ENCODE results near the gene KIF1B.
"Not testable (repeated sequence)": the region's sequence is repeated elsewhere in the genome, so short reads cannot be mapped to it uniquely, and the experiment has no call there.

Gene KIF1B

GRCh38 chr1:10338047-10338446, 127.7 kb downstream of the KIF1B start:
- DNase-seq (ENCODE audit: low read depth in 2 of 2) = peak in 1 of 2 donors; percentile 7

- DNase-seq (ENCODE audit: low read depth in 2 of 2) = no peak
Observed at GRCh38 chr1:10338611-10339010, 128.2 kb downstream of the KIF1B start.

DNA sequence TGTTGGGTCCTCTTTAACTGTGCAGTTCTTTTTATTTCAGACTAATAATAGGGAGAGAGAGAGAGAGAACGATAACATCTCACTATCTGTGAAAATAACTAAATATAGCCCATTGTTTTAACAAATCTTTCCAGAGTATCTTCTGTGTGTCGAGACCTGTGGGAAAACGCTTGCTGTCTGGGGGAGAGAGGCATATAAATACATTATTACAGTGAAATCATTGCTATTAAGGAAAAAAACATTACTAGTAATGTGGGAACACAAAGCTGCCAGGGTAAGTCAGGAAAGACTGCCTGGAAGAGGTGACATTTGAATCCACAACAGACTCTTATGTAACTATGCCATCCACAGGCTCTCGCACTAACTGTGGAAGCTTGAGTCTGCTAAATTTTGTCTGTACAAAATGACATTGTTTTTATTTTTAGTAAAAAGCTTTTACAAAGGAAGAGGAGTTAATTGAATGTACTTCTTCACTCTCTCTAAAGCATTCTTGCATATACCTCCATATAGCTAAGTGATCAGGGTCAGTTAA, 128.7 kb downstream of the KIF1B start:
- DNase-seq (ENCODE audit: low read depth in 2 of 2) = no peak

DNA sequence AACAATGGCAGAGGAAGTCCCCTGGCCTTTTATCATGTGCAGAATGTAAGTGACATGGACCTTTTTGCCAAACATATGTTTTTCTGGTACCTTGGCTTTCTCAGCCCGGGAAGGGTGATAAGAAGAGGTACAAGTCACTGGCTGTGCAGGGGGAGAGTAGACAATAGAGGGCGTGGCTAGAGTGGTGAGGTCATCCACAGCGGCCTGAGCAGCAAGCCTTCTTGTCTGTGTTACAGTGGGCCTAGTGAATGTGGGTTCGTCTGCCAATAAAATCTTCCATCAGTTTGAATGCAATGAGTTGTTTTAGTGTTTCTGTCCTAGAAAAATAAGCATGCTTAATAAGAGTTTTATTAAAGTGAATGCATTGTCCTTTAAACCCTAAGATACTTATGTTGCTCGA, 129.4 kb downstream of the KIF1B start:
- no peak for DNase-seq (ENCODE audit: low read depth in 2 of 2)

DNA sequence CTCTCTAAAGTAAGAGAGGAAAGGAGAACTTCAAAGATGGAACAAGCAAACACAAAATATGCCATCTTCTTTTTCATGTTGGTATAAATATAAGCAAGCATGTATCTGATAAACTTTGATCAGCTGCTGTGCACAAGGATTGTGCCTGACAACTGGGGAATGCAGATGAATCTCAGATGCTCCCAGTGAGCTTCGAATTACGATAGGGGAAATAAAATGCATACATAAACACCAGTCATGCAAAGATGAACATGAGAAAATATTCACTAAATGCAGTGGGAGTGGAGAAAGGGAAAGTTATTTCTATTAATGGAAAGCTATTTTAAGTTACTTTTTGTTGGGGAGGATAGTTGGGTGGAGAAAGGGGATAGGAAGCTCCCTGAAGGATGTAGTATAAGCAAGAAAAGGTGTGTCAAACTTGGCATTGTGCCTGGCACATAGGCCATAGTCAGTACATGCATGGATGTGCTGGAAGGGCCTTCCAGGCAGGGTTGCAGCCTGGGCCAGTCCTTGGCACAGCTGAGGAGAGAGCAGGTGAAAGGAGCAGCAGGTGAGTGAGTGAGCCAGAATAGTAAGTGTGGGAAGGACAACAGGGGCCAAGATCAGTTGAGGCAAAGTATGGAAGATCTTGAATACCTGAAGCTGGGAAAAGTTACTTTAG, 130.7 kb downstream of the KIF1B start:
- DNase-seq (ENCODE audit: low read depth in 2 of 2) = no peak

DNA sequence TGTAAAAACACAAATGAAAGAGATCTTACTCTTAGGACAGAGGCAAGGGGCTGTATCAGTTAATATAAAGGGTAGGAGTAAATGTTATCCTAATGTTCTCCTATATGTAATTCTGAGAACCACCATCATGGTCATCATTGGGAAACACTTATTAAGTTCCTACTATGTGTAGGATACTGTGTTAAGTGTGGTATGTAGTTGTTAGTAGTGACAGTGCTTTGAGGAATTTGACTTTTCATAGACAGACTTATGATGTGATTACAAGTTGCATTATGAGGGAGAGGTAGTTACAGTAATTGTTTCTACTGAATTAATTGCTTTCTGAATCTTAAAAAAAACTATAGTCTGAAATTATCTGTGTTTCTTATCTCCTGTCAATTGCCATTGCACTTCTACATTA, 136.7 kb downstream of the KIF1B start:
- no peak for DNase-seq (ENCODE audit: low read depth in 2 of 2)

- DNase-seq (ENCODE audit: low read depth in 2 of 2) = no peak
Observed at GRCh38 chr1:10353282-10353681, 142.9 kb downstream of the KIF1B start.

DNA sequence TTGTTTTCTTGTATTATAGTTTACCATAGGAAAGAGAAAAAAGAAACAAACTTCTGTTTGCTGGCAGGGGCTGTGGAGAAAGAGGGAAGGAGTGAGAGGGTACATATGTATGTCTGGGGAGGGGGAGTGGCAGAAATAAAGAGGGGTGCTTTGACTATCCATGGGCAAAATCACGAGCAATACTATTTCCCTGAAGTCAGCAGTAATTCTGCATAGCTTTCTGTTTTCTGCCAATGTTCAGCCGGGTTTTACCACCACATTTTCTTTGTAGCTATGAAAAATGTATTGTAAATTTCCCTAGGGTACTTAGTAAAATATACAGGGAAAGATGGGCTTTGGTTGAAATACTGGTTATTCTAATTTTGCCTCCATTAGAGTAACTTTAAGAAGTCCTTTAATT, 143.3 kb downstream of the KIF1B start:
- DNase-seq (ENCODE audit: low read depth in 2 of 2) = no peak

- no peak for DNase-seq (ENCODE audit: low read depth in 2 of 2)
Observed at GRCh38 chr1:10360045-10360444, 149.7 kb downstream of the KIF1B start.

GRCh38 chr1:10361515-10361914, 151.1 kb downstream of the KIF1B start:
- DNase-seq (ENCODE audit: low read depth in 2 of 2) = no peak

DNA sequence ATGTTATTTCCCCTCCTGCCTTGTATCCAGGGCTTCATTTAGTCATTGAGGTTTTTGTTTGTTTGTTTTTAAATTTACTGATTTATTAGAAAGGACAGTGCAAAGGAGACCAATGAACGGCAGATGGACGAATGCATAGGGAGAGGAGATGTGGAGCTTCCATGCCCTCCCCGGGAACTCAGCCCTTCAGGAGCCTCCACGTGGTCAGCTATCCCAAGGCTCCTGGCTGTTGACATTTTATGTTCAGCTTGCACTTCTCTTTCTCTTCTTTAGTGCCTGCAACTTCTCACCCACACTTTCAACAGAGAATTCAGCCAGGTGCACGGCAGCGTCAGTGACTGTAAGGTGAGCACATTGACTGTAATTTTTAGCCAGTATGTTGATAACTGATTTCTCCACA, 157.8 kb downstream of the KIF1B start:
- DNase-seq (ENCODE audit: low read depth in 2 of 2) = no peak

- no peak for DNase-seq (ENCODE audit: low read depth in 2 of 2)
Observed at GRCh38 chr1:10374442-10374860, 164.1 kb downstream of the KIF1B start.

DNA sequence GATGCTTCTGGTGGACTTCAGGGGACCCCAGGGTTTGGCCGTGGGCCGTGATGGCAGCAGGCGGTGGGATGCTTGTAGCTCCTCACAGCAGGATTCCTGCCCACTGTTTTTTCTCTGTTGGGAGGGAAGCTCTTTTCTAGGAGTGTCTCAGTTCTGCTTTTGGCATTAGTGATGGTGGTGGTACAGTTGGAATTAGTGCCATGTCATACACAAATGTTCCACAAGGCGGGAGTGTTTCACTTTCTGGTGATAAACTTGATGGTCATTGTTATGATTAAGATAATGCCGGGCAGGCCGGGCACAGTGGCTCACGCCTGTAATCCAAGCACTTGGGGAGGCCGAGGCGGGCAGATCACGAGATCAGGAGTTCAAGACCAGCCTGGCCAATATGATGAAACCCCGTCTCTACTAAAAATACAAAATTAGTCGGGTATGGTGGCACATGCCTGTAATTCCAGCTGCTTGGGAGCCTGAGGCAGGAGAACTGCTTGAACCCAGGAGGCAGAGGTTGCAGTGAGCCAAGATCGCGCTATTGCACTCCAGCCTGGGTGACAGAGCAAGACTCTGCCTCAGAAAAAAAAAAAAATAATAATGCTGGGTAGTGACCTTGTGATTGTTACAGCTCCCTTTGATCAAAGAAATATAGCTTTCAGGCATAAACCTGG, 167.1 kb downstream of the KIF1B start:
- not testable (repeated sequence) for DNase-seq (ENCODE audit: low read depth in 2 of 2)

- DNase-seq (ENCODE audit: low read depth in 2 of 2) = no peak
Observed at GRCh38 chr1:10378081-10378841, 167.9 kb downstream of the KIF1B start.

DNA sequence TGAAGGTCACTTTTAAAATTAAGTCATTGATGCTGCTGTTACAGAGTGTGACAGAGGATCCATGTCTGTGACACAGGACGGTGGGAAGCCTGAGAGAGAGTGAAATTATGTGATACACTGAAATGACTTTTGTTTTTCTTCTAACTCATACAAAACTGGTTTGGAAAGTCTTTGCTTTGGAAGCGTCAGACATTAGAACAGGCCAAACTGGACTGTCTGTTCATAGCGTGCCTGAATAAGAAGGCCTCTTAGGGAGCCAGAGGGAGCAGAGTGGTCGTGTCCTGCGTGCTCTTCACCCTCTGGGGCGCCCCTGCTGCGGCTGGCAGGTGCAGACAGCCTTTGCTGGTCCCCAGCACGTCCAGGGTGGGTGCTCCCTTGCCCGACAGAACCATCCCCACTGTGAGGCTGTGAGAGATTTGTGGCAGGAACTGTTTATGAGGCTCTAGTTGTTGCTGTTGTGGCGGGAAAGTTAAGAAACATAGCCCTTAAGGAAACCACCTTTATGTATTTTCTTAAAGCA, 168.8 kb downstream of the KIF1B start:
- DNase-seq (ENCODE audit: low read depth in 2 of 2) = no peak

DNA sequence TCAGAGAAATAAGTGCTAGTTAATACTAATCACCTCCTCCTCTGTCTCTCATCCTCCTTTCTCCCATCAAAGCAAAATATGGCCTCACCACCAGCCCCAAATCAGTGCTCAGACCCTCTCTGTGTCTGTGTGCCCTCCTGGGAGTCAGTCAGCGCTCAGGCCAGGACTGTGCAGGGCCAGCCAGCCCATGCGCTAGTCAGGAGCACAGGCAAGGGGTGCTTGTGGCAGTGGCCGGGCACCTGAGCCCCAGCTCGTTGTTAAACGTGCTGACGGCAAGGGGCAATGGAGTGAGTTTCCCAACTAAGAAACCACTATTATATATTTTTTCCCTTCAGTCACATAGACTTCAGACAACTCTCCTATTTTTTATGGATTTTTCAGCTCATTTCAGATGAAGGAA, 169.3 kb downstream of the KIF1B start:
- DNase-seq (ENCODE audit: low read depth in 2 of 2) = no peak

- DNase-seq (ENCODE audit: low read depth in 2 of 2) = no peak
Observed at GRCh38 chr1:10380594-10381275, 170.4 kb downstream of the KIF1B start.

DNA sequence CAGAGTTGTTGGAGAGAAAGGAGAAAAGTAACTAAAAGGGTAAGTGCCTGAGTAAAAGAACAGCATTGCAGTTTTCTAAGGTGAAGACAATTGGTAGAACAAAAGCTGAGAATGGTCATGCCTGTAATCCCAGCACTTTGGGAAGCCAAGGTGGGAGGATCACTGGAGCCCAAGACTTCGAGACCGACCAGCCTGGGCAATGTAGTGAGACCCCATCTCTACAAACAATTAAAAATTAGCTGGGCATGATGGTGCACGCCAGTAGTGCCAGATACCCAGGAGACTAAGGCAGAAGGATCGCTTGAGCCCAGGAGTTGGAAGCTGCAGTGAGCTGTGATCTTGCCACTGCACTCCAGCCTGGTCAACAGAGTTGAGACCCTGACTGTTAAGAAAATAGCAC, 173.3 kb downstream of the KIF1B start:
- no peak for DNase-seq (ENCODE audit: low read depth in 2 of 2)

DNA sequence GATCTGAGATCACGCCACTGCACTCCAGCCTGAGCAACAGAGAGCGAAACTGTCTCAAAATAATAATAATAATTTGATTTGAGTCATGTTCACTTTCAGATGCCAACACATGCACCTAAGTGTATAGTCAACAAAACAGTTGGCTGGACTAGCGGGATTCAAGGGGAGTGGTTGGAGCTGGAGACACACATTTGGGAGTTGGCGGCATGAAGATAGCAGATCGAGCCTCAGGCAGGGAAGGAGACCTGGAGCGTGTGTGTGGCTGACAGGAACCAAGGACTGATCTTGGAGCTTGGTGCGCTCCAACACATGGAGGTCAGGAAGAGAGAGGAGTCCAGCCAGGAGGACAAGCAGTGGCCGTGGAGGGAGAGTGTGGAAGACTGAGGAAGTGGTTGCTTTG, 173.8 kb downstream of the KIF1B start:
- no peak for DNase-seq (ENCODE audit: low read depth in 2 of 2)

- DNase-seq (ENCODE audit: low read depth in 2 of 2) = no peak
Observed at GRCh38 chr1:10386761-10387676, 176.6 kb downstream of the KIF1B start.

Data from activated CD8-positive, alpha-beta memory T cell treated with anti-CD3 and anti-CD28 coated beads for 4 hours (primary cell).